DND-41 (cell line): ENCODE data around the gene IQSEC1.

Experiments used
- EZH2 ChIP-seq: IDR thresholded peaks from 3 replicates; pipeline ENCODE4 v1.6.1; 2012; ENCODE audit warnings: borderline replicate concordance, low read depth, mild to moderate bottlenecking, moderate library complexity, low read length, inconsistent platforms; ENCODE audit not compliant: severe bottlenecking
- TF ChIP-seq, protein P1 (sequence below): IDR thresholded peaks from 2 replicates; pipeline ENCODE4 v1.5.1; 2012; ENCODE audit warnings: borderline replicate concordance, low read length, moderate library complexity, mild to moderate bottlenecking; ENCODE audit not compliant: poor library complexity, severe bottlenecking; ENCODE audit errors: extremely low read depth

DNA sequence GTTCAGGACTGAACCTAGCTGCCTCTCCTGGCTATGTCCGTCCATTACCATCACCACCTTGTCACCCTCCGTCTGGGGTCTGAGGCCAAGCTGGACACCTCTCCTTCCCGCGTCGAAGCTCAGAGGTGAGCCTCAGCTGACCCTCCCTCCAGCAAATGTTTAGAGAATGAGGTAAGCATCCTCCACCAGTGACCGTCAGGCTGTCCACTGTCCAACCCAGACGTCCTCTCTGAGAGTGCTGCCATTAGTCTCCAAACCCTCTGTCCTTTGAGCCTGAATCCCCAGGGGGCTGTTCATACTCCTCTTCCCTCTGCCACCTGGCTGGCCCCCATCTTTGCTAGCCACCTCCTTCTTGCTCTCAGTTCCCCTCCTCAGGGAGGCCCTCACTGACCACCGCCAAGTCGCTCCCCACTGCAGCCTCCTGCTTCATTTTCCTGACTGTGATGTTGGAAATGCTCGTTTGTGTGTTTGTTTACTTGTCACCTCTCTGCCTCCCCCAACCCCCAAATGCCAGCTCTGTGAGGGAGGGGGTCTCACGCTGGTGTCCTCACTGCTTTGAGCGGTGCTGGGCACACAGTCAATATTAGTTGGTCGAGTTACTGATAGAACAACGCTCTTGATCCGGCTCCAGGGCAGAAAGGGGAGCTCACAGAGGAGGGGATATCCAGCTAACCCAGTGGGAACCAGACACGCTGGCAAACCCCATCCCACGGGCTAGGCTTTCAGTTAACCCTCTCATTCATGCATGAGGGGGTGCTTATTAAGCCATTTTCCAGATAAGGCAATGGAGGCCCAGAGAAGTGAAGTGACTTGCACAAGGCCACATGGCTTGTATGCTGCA is 64.9 kb downstream of the IQSEC1 start:
- TF ChIP-seq, protein P1, sequence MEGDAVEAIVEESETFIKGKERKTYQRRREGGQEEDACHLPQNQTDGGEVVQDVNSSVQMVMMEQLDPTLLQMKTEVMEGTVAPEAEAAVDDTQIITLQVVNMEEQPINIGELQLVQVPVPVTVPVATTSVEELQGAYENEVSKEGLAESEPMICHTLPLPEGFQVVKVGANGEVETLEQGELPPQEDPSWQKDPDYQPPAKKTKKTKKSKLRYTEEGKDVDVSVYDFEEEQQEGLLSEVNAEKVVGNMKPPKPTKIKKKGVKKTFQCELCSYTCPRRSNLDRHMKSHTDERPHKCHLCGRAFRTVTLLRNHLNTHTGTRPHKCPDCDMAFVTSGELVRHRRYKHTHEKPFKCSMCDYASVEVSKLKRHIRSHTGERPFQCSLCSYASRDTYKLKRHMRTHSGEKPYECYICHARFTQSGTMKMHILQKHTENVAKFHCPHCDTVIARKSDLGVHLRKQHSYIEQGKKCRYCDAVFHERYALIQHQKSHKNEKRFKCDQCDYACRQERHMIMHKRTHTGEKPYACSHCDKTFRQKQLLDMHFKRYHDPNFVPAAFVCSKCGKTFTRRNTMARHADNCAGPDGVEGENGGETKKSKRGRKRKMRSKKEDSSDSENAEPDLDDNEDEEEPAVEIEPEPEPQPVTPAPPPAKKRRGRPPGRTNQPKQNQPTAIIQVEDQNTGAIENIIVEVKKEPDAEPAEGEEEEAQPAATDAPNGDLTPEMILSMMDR, result no peak
- no peak for TF ChIP-seq EZH2
